Mammary microvascular endothelial cell (primary cell): ENCODE data around the gene FAM118A. TPM values are rescaled to one million over a fixed set of nuclear protein-coding genes. Genes with fewer than 3 reads are reported as not detected.

Experiments used
- total RNA-seq: library from RNA; depleted of rRNA; stranded (reverse); fragments of >200 nt; gene quantifications from 2 replicates; pipeline ENCODE4 v1.2.3, GENCODE V29; 2015

The FAM118A gene
- 5.6 and 7.7 TPM in 2 replicates for total RNA-seq

GRCh38 chr22:45309422-45310227 lies at the start of gene FAM118A:
FAM118A (plus strand) TSS chr22:45309934; CDS start chr22:45322380, 12,446 bp downstream.

GRCh38 chr22:45284705-45285262 lies 24.9 kb upstream of the FAM118A start, which contains the start of gene UPK3A:
UPK3A (plus strand) TSS chr22:45284949; CDS start chr22:45285014, 65 bp downstream.

Other genes with a start within 250 kb of the FAM118A start
- 48.5 and 62.1 TPM in 2 replicates for gene NUP50, start 146.0 kb upstream of the FAM118A start, total RNA-seq
- 29.0 and 49.7 TPM in 2 replicates for gene KIAA0930, start 69.0 kb upstream of the FAM118A start, total RNA-seq
- gene UPK3A, start 25.0 kb upstream of the FAM118A start, total RNA-seq, result not detected in 2 replicates
- gene SMC1B, start 103.7 kb downstream of the FAM118A start, total RNA-seq, result not detected in 2 replicates
- gene RIBC2, start 103.8 kb downstream of the FAM118A start, total RNA-seq, result 0.84 and 2.1 TPM in 2 replicates
- gene FBLN1, start 192.9 kb downstream of the FAM118A start, total RNA-seq, result 0.07 and 0.30 TPM in 2 replicates